Measurements from ENCODE around the gene ADAM29. TPM values are rescaled to one million over a fixed set of nuclear protein-coding genes. Genes with fewer than 3 reads are reported as not detected.

The ADAM29 gene
- total RNA-seq, 1 donor from 2014 or later: not detected

- no peak overlapping the region for H3K27ac ChIP-seq
- Mint-ChIP-seq H3K4me1 (no peaks in the 10 kb centered on the region), H3K27ac (no peak overlapping the region), H3K9me3 (no peaks in the 10 kb centered on the region), H3K27me3 (ENCODE audit: insufficient read depth, low read depth) (no peaks in the 10 kb centered on the region), H3K36me3 (no peaks in the 10 kb centered on the region), H3K4me3 (no peak overlapping the region)
- no peaks in the 10 kb centered on the region for H3F3A ChIP-seq (ENCODE audit: low read depth)
- H3K4me1 ChIP-seq: no peaks in the 10 kb centered on the region
- H4K20me1 ChIP-seq (ENCODE audit: low read depth): no peaks in the 10 kb centered on the region
- no peak overlapping the region for H2AFZ ChIP-seq (replicated peaks)
- no peak overlapping the region for H3K9ac ChIP-seq
- no peak overlapping the region for H3K4me2 ChIP-seq
- no peak for DNase-seq (ENCODE audit: low spot score)
- no peak overlapping the region for H3K4me3 ChIP-seq
- no peaks in the 10 kb centered on the region for H3K9me3 ChIP-seq (ENCODE audit: low read depth)
- no peaks in the 10 kb centered on the region for H3K79me2 ChIP-seq (ENCODE audit: low read depth)
- H3K27me3 ChIP-seq: no peaks in the 10 kb centered on the region
- no peaks in the 10 kb centered on the region for H3K36me3 ChIP-seq
- TF ChIP-seq, protein P1, sequence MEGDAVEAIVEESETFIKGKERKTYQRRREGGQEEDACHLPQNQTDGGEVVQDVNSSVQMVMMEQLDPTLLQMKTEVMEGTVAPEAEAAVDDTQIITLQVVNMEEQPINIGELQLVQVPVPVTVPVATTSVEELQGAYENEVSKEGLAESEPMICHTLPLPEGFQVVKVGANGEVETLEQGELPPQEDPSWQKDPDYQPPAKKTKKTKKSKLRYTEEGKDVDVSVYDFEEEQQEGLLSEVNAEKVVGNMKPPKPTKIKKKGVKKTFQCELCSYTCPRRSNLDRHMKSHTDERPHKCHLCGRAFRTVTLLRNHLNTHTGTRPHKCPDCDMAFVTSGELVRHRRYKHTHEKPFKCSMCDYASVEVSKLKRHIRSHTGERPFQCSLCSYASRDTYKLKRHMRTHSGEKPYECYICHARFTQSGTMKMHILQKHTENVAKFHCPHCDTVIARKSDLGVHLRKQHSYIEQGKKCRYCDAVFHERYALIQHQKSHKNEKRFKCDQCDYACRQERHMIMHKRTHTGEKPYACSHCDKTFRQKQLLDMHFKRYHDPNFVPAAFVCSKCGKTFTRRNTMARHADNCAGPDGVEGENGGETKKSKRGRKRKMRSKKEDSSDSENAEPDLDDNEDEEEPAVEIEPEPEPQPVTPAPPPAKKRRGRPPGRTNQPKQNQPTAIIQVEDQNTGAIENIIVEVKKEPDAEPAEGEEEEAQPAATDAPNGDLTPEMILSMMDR (IDR thresholded peaks at IDR 0.05): no peak
- TF ChIP-seq EZH2phosphoT487 (IDR thresholded peaks at IDR 0.05): no peak
These were observed 12.7 kb downstream of the ADAM29 start for GRCh38 chr4:174930895-174931294.

GRCh38 chr4:174933083-174933482, 14.9 kb downstream of the ADAM29 start:
- Histone ChIP-seq H3F3A (ENCODE audit: low read depth) (no peaks in the 10 kb centered on the region), H3K79me2 (ENCODE audit: low read depth) (no peaks in the 10 kb centered on the region), H3K9ac (no peak overlapping the region), H2AFZ (replicated peaks) (no peak overlapping the region), H3K4me1 (no peaks in the 10 kb centered on the region), H3K36me3 (no peaks in the 10 kb centered on the region), H3K4me2 (no peak overlapping the region), H4K20me1 (ENCODE audit: low read depth) (no peaks in the 10 kb centered on the region), H3K9me3 (ENCODE audit: low read depth) (no peaks in the 10 kb centered on the region), H3K4me3 (no peak overlapping the region), H3K27me3 (no peaks in the 10 kb centered on the region), H3K27ac (no peak overlapping the region)
- no peaks in the 10 kb centered on the region for H3K9me3 Mint-ChIP-seq
- no peak overlapping the region for H3K4me3 Mint-ChIP-seq
- H3K27ac Mint-ChIP-seq: no peak overlapping the region
- H3K36me3 Mint-ChIP-seq: no peaks in the 10 kb centered on the region
- H3K4me1 Mint-ChIP-seq: no peaks in the 10 kb centered on the region
- no peaks in the 10 kb centered on the region for H3K27me3 Mint-ChIP-seq (ENCODE audit: insufficient read depth, low read depth)
- TF ChIP-seq EZH2 (IDR thresholded peaks at IDR 0.05) (no peak), EZH2phosphoT487 (IDR thresholded peaks at IDR 0.05) (no peak)
- TF ChIP-seq, protein P1 (IDR thresholded peaks at IDR 0.05): no peak
- DNase-seq (ENCODE audit: low spot score): no peak

DNA sequence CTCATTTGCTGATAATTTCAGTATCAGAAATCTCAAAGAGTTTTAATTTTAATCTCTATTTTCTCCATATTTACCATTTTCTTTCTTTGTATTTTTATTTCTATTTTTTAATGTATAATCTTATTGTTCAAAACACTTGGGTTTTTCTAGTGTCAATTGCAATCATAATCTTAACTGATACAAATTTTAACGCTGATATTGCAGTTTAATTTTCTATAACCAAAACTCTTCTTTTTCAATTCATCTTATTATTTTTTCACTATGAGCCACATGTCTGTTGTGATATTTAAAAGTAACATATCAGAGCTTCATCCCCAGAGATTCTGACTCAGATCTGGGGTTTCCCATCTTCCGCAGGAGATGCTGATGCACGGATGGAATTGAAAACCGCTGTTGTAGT, 16.2 kb downstream of the ADAM29 start:
- DNase-seq (ENCODE audit: low spot score): no peak
- no peaks in the 10 kb centered on the region for H3K36me3 ChIP-seq
- Mint-ChIP-seq H3K27me3 (ENCODE audit: insufficient read depth, low read depth) (no peaks in the 10 kb centered on the region), H3K36me3 (no peaks in the 10 kb centered on the region), H3K4me3 (no peak overlapping the region), H3K27ac (no peak overlapping the region), H3K9me3 (no peaks in the 10 kb centered on the region), H3K4me1 (no peaks in the 10 kb centered on the region)
- no peak for TF ChIP-seq EZH2phosphoT487 (IDR thresholded peaks at IDR 0.05)
- TF ChIP-seq, protein P1 (IDR thresholded peaks at IDR 0.05): no peak
- no peak for TF ChIP-seq EZH2 (IDR thresholded peaks at IDR 0.05)
- no peaks in the 10 kb centered on the region for H3K27me3 ChIP-seq
- H3K4me3 ChIP-seq: no peak overlapping the region
- no peaks in the 10 kb centered on the region for H3K9me3 ChIP-seq (ENCODE audit: low read depth)
- no peak overlapping the region for H3K4me2 ChIP-seq
- H2AFZ ChIP-seq (replicated peaks): no peak overlapping the region
- H3K4me1 ChIP-seq: no peaks in the 10 kb centered on the region
- H3K9ac ChIP-seq: no peak overlapping the region
- no peaks in the 10 kb centered on the region for H3F3A ChIP-seq (ENCODE audit: low read depth)
- no peak overlapping the region for H3K27ac ChIP-seq
- no peaks in the 10 kb centered on the region for H4K20me1 ChIP-seq (ENCODE audit: low read depth)
- no peaks in the 10 kb centered on the region for H3K79me2 ChIP-seq (ENCODE audit: low read depth)

GRCh38 chr4:174935607-174936006, 17.4 kb downstream of the ADAM29 start:
- no peak overlapping the region for H2AFZ ChIP-seq (replicated peaks)
- H3K4me1 ChIP-seq: no peaks in the 10 kb centered on the region
- H3K27me3 ChIP-seq: no peaks in the 10 kb centered on the region
- H3K4me2 ChIP-seq: no peak overlapping the region
- no peaks in the 10 kb centered on the region for H3K79me2 ChIP-seq (ENCODE audit: low read depth)
- H3K4me3 Mint-ChIP-seq: no peak overlapping the region
- no peak overlapping the region for H3K27ac Mint-ChIP-seq
- no peaks in the 10 kb centered on the region for H4K20me1 ChIP-seq (ENCODE audit: low read depth)
- no peaks in the 10 kb centered on the region for H3K4me1 Mint-ChIP-seq
- H3F3A ChIP-seq (ENCODE audit: low read depth): no peaks in the 10 kb centered on the region
- H3K9me3 Mint-ChIP-seq: no peaks in the 10 kb centered on the region
- H3K36me3 Mint-ChIP-seq: no peaks in the 10 kb centered on the region
- TF ChIP-seq EZH2phosphoT487 (IDR thresholded peaks at IDR 0.05) (no peak), EZH2 (IDR thresholded peaks at IDR 0.05) (no peak)
- TF ChIP-seq, protein P1 (IDR thresholded peaks at IDR 0.05): no peak
- no peaks in the 10 kb centered on the region for H3K36me3 ChIP-seq
- no peaks in the 10 kb centered on the region for H3K27me3 Mint-ChIP-seq (ENCODE audit: insufficient read depth, low read depth)
- H3K9me3 ChIP-seq (ENCODE audit: low read depth): no peaks in the 10 kb centered on the region
- no peak overlapping the region for H3K27ac ChIP-seq
- no peak for DNase-seq (ENCODE audit: low spot score)
- H3K9ac ChIP-seq: no peak overlapping the region
- no peak overlapping the region for H3K4me3 ChIP-seq

Data from neural progenitor cell (in vitro differentiated cells).